Ishikawa (cell line): Measurements from ENCODE around the gene PHETA1.

Source experiments
- CREB1 ChIP-seq: IDR thresholded peaks from 2 replicates; pipeline ENCODE4 v1.6.1; 2012; ENCODE audit warnings: low read depth
- EGR1 ChIP-seq: IDR thresholded peaks from 2 replicates; pipeline ENCODE4 v1.6.1; 2012
- TAF1 ChIP-seq: IDR thresholded peaks from 2 replicates; pipeline ENCODE4 v1.6.1; 2012; ENCODE audit warnings: low read depth, mild to moderate bottlenecking

DNA sequence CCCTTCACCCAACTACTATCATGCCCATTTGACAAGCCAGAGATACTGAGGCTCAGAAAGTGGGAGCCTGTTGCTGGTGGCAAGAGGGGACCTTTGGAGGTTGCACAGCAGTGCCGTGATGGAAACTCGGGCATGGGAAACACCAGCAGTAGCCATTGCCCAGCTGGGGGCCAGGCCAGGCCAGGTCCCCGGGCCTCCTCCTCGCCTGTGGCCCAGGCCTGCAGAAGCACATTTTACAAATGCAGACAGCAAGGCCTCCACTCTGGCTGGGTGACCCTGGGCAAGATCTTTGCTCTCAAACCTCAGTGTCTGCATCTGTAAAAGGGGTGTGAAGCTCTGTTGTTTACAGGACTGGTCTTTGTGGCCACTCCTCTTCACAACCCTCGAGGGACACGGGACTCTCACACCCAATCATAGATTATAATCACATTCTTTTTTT lies 32.3 kb upstream of the PHETA1 start:
- TF ChIP-seq TAF1, result no peak
- TF ChIP-seq CREB1, result no peak
- no peak for TF ChIP-seq EGR1
